B cell (primary cell): Measurements from ENCODE around the gene ANKLE2.

Source experiments
- CTCF ChIP-seq: fragments of 200-600 bp; IDR thresholded peaks from one replicate; pipeline ENCODE4 v1.8.0; 2022; ENCODE audit warnings: antibody characterized with exemption, mild to moderate bottlenecking
- EZH2 ChIP-seq: IDR thresholded peaks from 2 replicates; pipeline ENCODE4 v1.6.1; 2012; ENCODE audit warnings: borderline replicate concordance, low read depth, mild to moderate bottlenecking, moderate library complexity, low read length; ENCODE audit not compliant: insufficient read depth, poor library complexity, severe bottlenecking

- no peak for TF ChIP-seq EZH2
- TF ChIP-seq CTCF, result no peak
Measured at GRCh38 chr12:132698341-132698740, 63.3 kb downstream of the ANKLE2 start.
